T-helper 1 cell treated with Interleukin-12 subunit alpha and Interleukin-12 subunit beta and Interleukin-4 antibody, amounts not matched to agents 30 ng/mL and 1 ng/mL, for 36 hours (primary cell): ENCODE measurements around the gene AFF1. TPM values are rescaled to one million over a fixed set of nuclear protein-coding genes. Genes with fewer than 3 reads are reported as not detected.
"Not testable (repeated sequence)": the region's sequence is repeated elsewhere in the genome, so short reads cannot be mapped to it uniquely, and the experiment has no call there.

Source experiments
- intact Hi-C: fragments of 100-400 bp; cut with micrococcal nuclease; formaldehyde crosslinking; loops from one replicate; pipeline ENCODE4 v1.15.1; 2024
- total RNA-seq: library from RNA; stranded (reverse); gene quantifications from 2 replicates; pipeline ENCODE4 v1.2.3, GENCODE V29; 2022

Gene AFF1
- total RNA-seq, 1 donor from 2014 or later: 76.0 TPM

DNA sequence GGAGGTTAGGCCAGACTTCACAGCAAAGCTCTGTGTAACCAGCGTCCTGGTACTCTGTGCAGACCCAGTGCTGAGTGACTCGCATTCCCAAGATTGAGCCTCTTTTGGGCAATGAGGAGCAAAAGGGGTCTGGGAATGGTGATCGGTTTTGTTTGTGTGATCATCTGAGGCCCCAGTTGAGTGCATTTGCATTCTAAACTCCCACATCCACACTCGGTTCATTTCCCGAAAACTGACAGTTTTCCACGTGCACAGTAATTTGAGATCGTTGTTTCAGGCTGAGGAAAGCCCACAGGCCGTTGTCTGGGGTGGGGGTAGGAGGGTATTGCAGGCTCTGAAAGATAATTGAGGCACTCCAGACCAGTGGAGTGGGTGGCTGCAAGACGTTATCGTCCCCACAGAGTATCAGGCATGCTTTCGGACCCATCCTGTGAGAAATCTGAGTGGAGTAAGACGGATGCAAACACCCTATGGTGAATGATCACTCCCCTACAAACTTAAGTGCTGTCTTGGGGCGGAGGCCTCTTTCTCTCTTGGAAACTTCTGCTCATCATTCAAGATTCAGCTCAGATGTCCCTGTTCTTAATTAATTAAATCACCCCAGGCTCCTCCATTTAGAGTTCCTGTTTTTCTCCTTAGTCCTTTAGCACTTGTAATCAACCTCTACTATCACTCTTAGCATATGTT, 96.1 kb downstream of the AFF1 start:
- intact Hi-C loops: no loop called here

- intact Hi-C loops: no loop called here
Measured at GRCh38 chr4:87031920-87032319, 97.1 kb downstream of the AFF1 start.

GRCh38 chr4:87032884-87033533, 98.2 kb downstream of the AFF1 start:
- intact Hi-C loops: no loop called here

GRCh38 chr4:87033902-87034301, 99.1 kb downstream of the AFF1 start:
- intact Hi-C loops: no loop called here

DNA sequence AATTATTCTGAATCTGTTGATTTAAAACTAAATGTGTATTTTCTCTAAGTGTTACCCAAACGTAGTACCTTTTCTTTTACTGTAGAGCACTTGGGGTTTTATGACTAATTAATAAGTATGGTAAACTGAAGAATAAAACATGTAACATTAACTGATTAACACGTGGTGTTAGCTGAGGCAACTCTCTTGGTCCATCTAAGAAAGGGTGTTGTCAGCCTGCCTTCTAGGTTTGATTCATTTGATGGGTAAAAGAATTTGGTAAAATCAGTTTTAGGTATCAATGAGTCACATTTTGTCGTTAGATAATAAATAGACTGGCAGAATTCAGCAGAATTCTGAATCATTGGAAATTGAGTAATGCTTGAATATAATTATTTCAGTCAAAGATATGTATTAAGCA, 99.7 kb downstream of the AFF1 start:
- intact Hi-C loops: no loop called here

- intact Hi-C loops: no loop called here
Measured at GRCh38 chr4:87035881-87036509, 101.2 kb downstream of the AFF1 start.

- intact Hi-C loops: no loop called here
Measured at GRCh38 chr4:87036713-87037112, 101.9 kb downstream of the AFF1 start.

DNA sequence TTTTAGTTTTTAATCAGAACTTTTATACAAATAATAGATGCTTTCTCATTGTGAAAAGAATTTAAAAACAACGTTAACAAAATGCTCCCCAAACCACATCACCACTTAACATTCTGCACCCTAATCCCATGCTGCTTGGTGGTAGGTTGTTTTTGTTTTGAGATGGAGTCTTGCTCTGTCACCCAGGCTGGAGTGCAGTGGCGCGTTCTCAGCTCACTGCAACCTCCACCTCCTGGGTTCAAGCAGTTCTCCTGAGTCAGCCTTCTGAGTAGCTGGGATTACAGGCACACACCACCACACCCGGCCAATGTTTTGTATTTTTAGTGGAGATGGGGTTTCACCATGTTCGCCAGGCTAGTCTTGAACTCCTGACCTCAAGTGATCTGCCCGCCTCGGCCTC, 102.4 kb downstream of the AFF1 start:
- intact Hi-C loops: not testable (repeated sequence)

GRCh38 chr4:87037671-87038334, 103.0 kb downstream of the AFF1 start:
- intact Hi-C loops: no loop called here

GRCh38 chr4:87038837-87039615, 104.2 kb downstream of the AFF1 start:
- intact Hi-C loops: no loop called here

DNA sequence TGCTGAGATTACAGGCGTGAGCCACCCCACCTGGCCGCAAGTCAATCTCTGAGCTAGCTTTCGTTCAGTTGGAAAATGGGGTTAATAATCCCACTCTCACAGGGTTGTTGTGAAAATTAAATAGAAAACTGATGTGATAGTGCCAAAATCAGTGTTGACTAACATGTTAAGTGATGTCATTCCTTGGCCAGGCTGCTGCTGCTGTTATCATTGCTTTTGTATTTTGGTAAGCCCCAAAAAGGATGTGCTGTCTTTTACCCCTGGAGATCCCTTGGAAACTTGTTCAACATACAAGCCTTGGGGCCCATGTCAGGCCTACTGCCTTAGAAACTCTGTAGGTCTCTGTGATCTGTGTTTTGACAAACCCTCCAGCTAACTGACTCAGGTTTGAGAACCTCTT, 106.3 kb downstream of the AFF1 start:
- intact Hi-C loops: no loop called here

- intact Hi-C loops: no loop called here
Measured at GRCh38 chr4:87042221-87042620, 107.4 kb downstream of the AFF1 start.

GRCh38 chr4:87042986-87043820, 108.4 kb downstream of the AFF1 start:
- intact Hi-C loops: no loop called here

DNA sequence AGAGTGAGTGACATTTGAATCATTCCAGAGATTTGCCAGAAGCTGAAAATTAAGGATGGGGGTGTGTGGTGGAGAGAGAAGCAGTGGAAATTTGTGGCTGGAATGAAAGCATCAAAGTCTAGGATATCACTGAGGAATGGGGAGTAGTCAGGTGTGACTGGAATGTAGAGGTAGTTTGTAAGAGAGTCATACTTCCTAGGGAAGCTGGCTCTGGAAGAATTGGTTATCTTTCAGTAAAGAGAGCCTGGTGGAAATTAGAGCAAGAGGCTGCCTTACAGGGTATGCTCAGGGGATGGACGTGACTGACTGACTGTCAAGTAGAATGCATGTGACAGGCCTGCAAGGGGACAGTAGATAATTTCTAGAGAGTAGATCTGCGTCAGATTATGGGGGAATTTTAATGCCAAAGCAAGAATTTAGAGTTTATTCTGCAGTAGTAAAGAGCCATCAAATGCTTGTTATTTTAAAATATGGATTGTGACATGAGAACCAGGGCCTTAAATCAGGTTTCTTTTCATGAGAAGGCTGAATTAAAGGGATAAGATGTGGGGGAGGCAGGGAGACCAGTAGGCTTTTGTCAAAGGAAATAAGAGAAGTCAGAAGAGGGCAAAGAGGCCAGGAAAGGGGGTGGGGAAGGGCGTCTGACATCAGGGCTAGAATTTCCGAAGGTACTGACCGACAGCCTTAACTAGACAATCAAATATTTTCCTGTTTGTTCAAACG, 109.9 kb downstream of the AFF1 start:
- intact Hi-C loops: no loop called here

- intact Hi-C loops: no loop called here
Measured at GRCh38 chr4:87045234-87045558, 110.4 kb downstream of the AFF1 start.

DNA sequence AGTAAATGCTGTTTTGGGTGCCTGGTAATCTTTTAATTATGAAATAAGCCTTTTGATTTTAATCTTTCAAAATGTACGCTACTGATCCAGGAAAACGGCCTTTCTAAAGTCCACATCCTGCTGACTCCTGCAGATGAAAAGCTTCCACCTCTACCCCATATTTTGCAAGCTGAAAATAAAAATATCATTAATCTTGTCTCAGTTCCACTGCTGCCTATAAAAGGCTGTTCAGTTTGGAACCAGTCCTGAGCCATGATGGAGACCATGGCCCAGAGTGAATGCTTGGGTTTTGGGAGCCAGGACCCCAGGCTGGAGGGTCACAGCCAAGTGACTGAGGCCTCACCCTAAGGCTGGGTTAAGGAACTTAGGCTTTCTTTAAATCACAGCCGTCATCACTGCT, 110.8 kb downstream of the AFF1 start:
- intact Hi-C loops: no loop called here

DNA sequence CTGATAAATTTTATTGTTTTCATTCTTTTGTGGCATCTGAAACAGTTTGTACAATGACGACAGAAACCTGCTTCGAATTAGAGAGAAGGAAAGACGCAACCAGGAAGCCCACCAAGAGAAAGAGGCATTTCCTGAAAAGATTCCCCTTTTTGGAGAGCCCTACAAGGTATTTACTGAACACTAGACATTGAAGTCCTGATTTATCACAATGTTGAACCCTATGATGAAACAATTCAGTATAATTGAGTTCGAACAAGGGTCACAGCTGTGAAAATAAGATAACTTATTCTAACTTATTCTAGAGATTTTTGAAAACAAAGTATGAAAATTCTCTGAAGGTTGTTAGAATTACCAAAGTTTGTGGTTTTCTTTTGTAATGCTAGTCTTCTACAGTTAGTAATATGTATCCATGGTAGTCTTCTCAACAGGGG, 111.3 kb downstream of the AFF1 start:
- intact Hi-C loops: no loop called here

DNA sequence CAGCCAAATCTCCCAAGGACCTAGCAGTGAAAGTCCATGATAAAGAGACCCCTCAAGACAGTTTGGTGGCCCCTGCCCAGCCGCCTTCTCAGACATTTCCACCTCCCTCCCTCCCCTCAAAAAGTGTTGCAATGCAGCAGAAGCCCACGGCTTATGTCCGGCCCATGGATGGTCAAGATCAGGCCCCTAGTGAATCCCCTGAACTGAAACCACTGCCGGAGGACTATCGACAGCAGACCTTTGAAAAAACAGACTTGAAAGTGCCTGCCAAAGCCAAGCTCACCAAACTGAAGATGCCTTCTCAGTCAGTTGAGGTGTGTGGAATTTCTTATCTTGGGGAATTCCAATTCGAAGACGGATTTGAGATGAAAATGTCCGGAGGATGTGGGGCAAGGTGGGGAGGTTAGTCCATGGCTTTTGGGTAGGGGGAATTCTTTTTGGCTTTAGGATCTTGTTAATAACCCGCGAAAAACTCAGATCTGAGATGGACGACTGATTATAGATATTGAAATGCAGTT, 112.5 kb downstream of the AFF1 start:
- intact Hi-C loops: no loop called here

GRCh38 chr4:87049508-87049907, 114.7 kb downstream of the AFF1 start:
- intact Hi-C loops: no loop called here

GRCh38 chr4:87050596-87050995, 115.8 kb downstream of the AFF1 start:
- intact Hi-C loops: no loop called here
